Measurements from ENCODE around the gene ACBD5. TPM values are rescaled to one million over a fixed set of nuclear protein-coding genes. Genes with fewer than 3 reads are reported as not detected.

Gene ACBD5
- 11.8 and 16.4 TPM in 2 replicates for total RNA-seq

GRCh38 chr10:27240212-27241009 is at the start of gene ACBD5:
ACBD5 (minus strand) TSS chr10:27240797; CDS start chr10:27240688, 109 bp downstream.

GRCh38 chr10:27155066-27155754 is 85.4 kb downstream of the ACBD5 start, which contains the start of gene MASTL:
MASTL (plus strand) TSS chr10:27155352; CDS start chr10:27155427, 75 bp downstream.

Other genes with a start within 250 kb of the ACBD5 start
- 2.2 and 3.0 TPM in 2 replicates for gene ANKRD26, start 140.3 kb downstream of the ACBD5 start, total RNA-seq
- gene YME1L1, start 86.4 kb downstream of the ACBD5 start, total RNA-seq = 78.2 and 84.0 TPM in 2 replicates
- gene MASTL, start 85.4 kb downstream of the ACBD5 start, total RNA-seq = 11.1 and 14.6 TPM in 2 replicates

Measured in airway epithelial cell (primary cell).